Heart left ventricle (tissue), 16 donors: Measurements from ENCODE around the gene WDR38. TPM values are rescaled to one million over a fixed set of nuclear protein-coding genes. Genes with fewer than 3 reads are reported as not detected.

Experiments
- ATAC-seq, 4 donors: fragments of 200-7000 bp; cut with Tn5 transposase; one replicate each; pipeline ENCODE4 v1.9.1; 2020 to 2022; ENCODE audit warnings: moderate library complexity in 4 of 4, mild to moderate bottlenecking in 3 of 4, moderate number of reproducible peaks in 1 of 4
- DNase-seq, 5 donors: peaks; one replicate each; pipeline ENCODE4 v3.0.0-alpha.2; 2020
- H3K27ac ChIP-seq, 12 donors: fragments of 200-600 bp; sonication (generic) in 4 of 12; one replicate each; pipeline versions ENCODE4 v1.5.0 to v1.8.0; 2016 to 2022; ENCODE audit warnings: mild to moderate bottlenecking in 2 of 12
- H3K27me3 ChIP-seq, 9 donors: fragments of 200-600 bp; sonication (generic) in 2 of 9; one replicate each; pipeline versions ENCODE4 v1.5.1 to v1.8.0; 2016 to 2022; ENCODE audit warnings: mild to moderate bottlenecking in 3 of 9
- H3K36me3 ChIP-seq, 9 donors: fragments of 200-600 bp; sonication (generic) in 2 of 9; one replicate each; pipeline versions ENCODE4 v1.5.0 to v1.8.0; 2018 to 2022; ENCODE audit warnings: mild to moderate bottlenecking in 2 of 9
- H3K4me1 ChIP-seq, 12 donors: fragments of 200-600 bp; sonication (generic) in 4 of 12; one replicate each; pipeline versions ENCODE4 v1.5.0 to v1.8.0; 2016 to 2022; ENCODE audit warnings: mild to moderate bottlenecking in 3 of 12
- H3K4me3 ChIP-seq, 12 donors: fragments of 200-600 bp; sonication (generic) in 4 of 12; one replicate each; pipeline versions ENCODE4 v1.5.0 to v1.8.0; 2017 to 2022; ENCODE audit warnings: mild to moderate bottlenecking in 9 of 12, moderate library complexity in 4 of 12
- H3K9me3 ChIP-seq, 12 donors: fragments of 200-600 bp; sonication (generic) in 4 of 12; one replicate each; pipeline versions ENCODE4 v1.5.0 to v1.8.0; 2016 to 2022; ENCODE audit warnings: mild to moderate bottlenecking in 1 of 12
- CTCF ChIP-seq, 12 donors: fragments of 200-600 bp; sonication (generic) in 4 of 12; IDR thresholded peaks; one replicate each; pipeline versions ENCODE4 v1.5.0 to v1.8.0; 2018 to 2022; ENCODE audit warnings: antibody characterized with exemption in 12 of 12, mild to moderate bottlenecking in 5 of 12
- POLR2A ChIP-seq, 2 donors: fragments of 450-650 bp; IDR thresholded peaks; one replicate each; pipeline ENCODE4 v1.6.1; 2017; ENCODE audit warnings: antibody characterized with exemption in 2 of 2, mild to moderate bottlenecking in 2 of 2, moderate library complexity in 2 of 2
- WGBS, 4 donors: extraction: QIAGEN DNeasy Blood & Tissue Kit in 2 of 4; methylation state at CpG; one replicate each; pipeline versions ENCODE4 v1.1.5 to v1.1.7; 2013 to 2018; 5-methylcytosine and 5-hydroxymethylcytosine counted together
- intact Hi-C, 10 donors: fragments of 100-400 bp; cut with DNase I; formaldehyde crosslinking; loops; one replicate each; pipeline versions ENCODE4 v1.11.1 to v1.14.2; 2022
- polyA plus RNA-seq, 2 donors: library from polyadenylated mRNA; stranded (reverse); fragments of 200-250 nt; gene quantifications; one replicate each; pipeline ENCODE4 v1.2.3, GENCODE V29; 2013
- total RNA-seq, 9 donors: library from RNA; depleted of rRNA in 2 of 9; stranded (reverse); fragments of >200 nt in 2 of 9; fragmentation: NEBNext Ultra II Directional in 3 of 9; extraction: Animal tissue kit (Norgen Biotek cat#: 25700) in 3 of 9; gene quantifications; one replicate each; pipeline versions ENCODE4 v1.1.0 to v1.2.4, GENCODE V29; 2016 to 2023
- donor health status: ischemic (EF 13 %, LVEDD 7.1; RV severe dilation, severe dysfunction).
- donor health status: healthy with polysubstance abuse.
- donor health status: DM: no; HTN: yes; CAD: no.
- donor health status: DM: no; HTN: no; CAD: no.
- donor health status: ischemic (EF 25% LVEDD 6.9; RV normal size, moderate dysfunction).
- donor health status: ischemic (EF 25% LVEDD 5.7; RV mildly dilated, moderate dysfunction).
- donor health status: healthy.
- donor health status: DM: yes; HTN: yes; CAD: no.
- donor health status: ischemic (EF 35%, LVEDD 5.7; RV mildly dilated, moderate dysfunction).
- donor health status: nonischemic (EF 11% LVEDD 7.7; RV severe dilation, severe dysfunction).
- donor health status: DM: yes; HTN: yes; CAD: no.
- donor health status: PGD.
- donor health status: ischemic (EF 29% LVEDD 5.4; RV normal size, mild dysfunction).
- donor health status: nonischemic (EF 23%, LVEDD 6.1; RV moderate dilation, normal function).

The WDR38 gene
- total and polyA plus RNA-seq, 11 donors = 0.07 to 0.15 TPM; not detected in 9

GRCh38 chr9:124820698-124821623 is 32.3 kb upstream of the WDR38 start:
- H3K4me1 ChIP-seq = peaks cover 0 to 19% (median 10%) of the 10 kb centered on the region in 12 donors
- H3K27me3 ChIP-seq = no peaks in the 10 kb centered on the region
- no peak overlapping the region for H3K4me3 ChIP-seq
- WGBS, 4 donors = 50 to 65% (median 62%) methylated on average over 12 of the region's 12 CpGs
- intact Hi-C loops = no loop called here
- H3K36me3 ChIP-seq = no peaks in the 10 kb centered on the region
- H3K9me3 ChIP-seq = peaks cover 0 to 6% (median 0%) of the 10 kb centered on the region in 12 donors
- TF ChIP-seq POLR2A (IDR thresholded peaks at IDR 0.05) (no peak), CTCF (IDR thresholded peaks at IDR 0.05) (no peak)
- no peak overlapping the region for H3K27ac ChIP-seq
- ATAC-seq (no peak), DNase-seq (no peak)

- intact Hi-C loops = no loop called here
- no peak for ATAC-seq
- peaks cover 0 to 14% (median 0%) of the 10 kb centered on the region in 12 donors for H3K9me3 ChIP-seq
These were observed 24.5 kb upstream of the WDR38 start for GRCh38 chr9:124828489-124829333.

GRCh38 chr9:124829334-124829669 is 24.0 kb upstream of the WDR38 start:
- Histone ChIP-seq H3K27ac (no peak overlapping the region), H3K9me3 (peaks cover 0 to 14% (median 0%) of the 10 kb centered on the region in 12 donors), H3K36me3 (no peaks in the 10 kb centered on the region), H3K4me1 (peaks cover 0 to 39% (median 23%) of the 10 kb centered on the region in 12 donors), H3K27me3 (no peaks in the 10 kb centered on the region), H3K4me3 (no peak overlapping the region)
- intact Hi-C loops = no loop called here
- WGBS, 4 donors = 56 to 61% (median 60%) methylated on average over 5 of the region's 5 CpGs
- ATAC-seq (no peak), DNase-seq (no peak)
- no peak for TF ChIP-seq POLR2A (IDR thresholded peaks at IDR 0.05)
- TF ChIP-seq CTCF (IDR thresholded peaks at IDR 0.05) = no peak

More at GRCh38 chr9:124828489-124829333, 24.5 kb upstream of the WDR38 start:
- DNase-seq = no peak
- WGBS, 4 donors = 51 to 60% (median 54%) methylated on average over 2 of the region's 2 CpGs
- Histone ChIP-seq H3K4me3 (no peak overlapping the region), H3K27me3 (no peaks in the 10 kb centered on the region), H3K27ac (no peak overlapping the region), H3K36me3 (no peaks in the 10 kb centered on the region), H3K4me1 (peaks cover 0 to 34% (median 20%) of the 10 kb centered on the region in 12 donors)
- TF ChIP-seq CTCF (IDR thresholded peaks at IDR 0.05) (no peak), POLR2A (IDR thresholded peaks at IDR 0.05) (no peak)

- intact Hi-C loops = loop anchor here in 2 of 10 donors (5.0 kb wide), 2 partner anchors 33 to 53 kb away; partner anchors contain the start of gene OLFML2A (in 2 of the 2)
- peaks cover 0 to 7% (median 0%) of the 10 kb centered on the region in 12 donors for H3K9me3 ChIP-seq
- H3K4me3 ChIP-seq = no peak overlapping the region
- DNase-seq = no peak
- H3K27ac ChIP-seq = no peak overlapping the region
- H3K4me1 ChIP-seq = peaks cover 0 to 52% (median 35%) of the 10 kb centered on the region in 12 donors
- ATAC-seq = no peak
- WGBS, 4 donors = 69 to 81% (median 74%) methylated on average over 4 of the region's 4 CpGs
- TF ChIP-seq POLR2A (IDR thresholded peaks at IDR 0.05) = no peak
- TF ChIP-seq CTCF (IDR thresholded peaks at IDR 0.05) = no peak
- H3K36me3 ChIP-seq = no peaks in the 10 kb centered on the region
- no peaks in the 10 kb centered on the region for H3K27me3 ChIP-seq
These were observed 22.7 kb upstream of the WDR38 start for GRCh38 chr9:124830593-124830992.
